ENCODE data around the gene ZAR1. TPM values are rescaled to one million over a fixed set of nuclear protein-coding genes. Genes with fewer than 3 reads are reported as not detected.

Gene ZAR1
- polyA plus RNA-seq, 2 of the 4 experiments (the other 2 are of a cell fraction), result 0.05 TPM; not detected in 1

DNA sequence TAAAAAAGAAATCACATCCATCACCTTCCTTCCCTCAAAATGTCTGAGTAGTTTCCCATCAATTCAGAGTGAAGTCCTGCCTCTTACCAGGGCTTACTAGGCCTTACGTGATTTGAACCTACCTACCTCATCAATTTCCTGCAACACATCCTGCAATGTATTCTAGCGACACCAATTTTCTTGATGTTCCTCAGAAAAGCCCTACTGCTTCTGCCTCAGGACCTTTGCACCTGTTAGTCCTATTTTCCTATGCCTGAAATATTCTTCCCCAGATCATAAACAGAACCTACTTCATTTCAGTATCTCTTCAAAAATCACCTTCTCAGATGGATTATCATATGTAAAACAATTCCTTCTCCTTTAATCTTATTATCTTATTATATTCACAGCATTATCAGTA lies 52.8 kb downstream of the ZAR1 start:
- no peak overlapping the region for H3K27ac ChIP-seq
- WGBS (ENCODE audit: missing lambda C conversion rate), result 90% methylated on average over 2 of the region's 2 CpGs
- no peak for ATAC-seq
- ChIA-PET POLR2A (no interaction called here), CTCF (interaction anchor here (1.5 kb wide), 1 partner anchor 415 kb away, joined by 5 read pairs; no protein-coding TSS in a partner anchor)
- H3K4me2 ChIP-seq, result no peak overlapping the region
- TF ChIP-seq, protein P1, sequence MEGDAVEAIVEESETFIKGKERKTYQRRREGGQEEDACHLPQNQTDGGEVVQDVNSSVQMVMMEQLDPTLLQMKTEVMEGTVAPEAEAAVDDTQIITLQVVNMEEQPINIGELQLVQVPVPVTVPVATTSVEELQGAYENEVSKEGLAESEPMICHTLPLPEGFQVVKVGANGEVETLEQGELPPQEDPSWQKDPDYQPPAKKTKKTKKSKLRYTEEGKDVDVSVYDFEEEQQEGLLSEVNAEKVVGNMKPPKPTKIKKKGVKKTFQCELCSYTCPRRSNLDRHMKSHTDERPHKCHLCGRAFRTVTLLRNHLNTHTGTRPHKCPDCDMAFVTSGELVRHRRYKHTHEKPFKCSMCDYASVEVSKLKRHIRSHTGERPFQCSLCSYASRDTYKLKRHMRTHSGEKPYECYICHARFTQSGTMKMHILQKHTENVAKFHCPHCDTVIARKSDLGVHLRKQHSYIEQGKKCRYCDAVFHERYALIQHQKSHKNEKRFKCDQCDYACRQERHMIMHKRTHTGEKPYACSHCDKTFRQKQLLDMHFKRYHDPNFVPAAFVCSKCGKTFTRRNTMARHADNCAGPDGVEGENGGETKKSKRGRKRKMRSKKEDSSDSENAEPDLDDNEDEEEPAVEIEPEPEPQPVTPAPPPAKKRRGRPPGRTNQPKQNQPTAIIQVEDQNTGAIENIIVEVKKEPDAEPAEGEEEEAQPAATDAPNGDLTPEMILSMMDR (IDR thresholded peaks at IDR 0.05), result no peak
- TF ChIP-seq NR3C1 (IDR thresholded peaks at IDR 0.05), result no peak
- no peak for TF ChIP-seq HOXB5 (CRISPR knock-in tag; IDR thresholded peaks at IDR 0.05)
- no peak for TF ChIP-seq HDAC2 (IDR thresholded peaks at IDR 0.05)
- no peak for TF ChIP-seq SMC3 (IDR thresholded peaks at IDR 0.05)
- TF ChIP-seq TP53 (CRISPR knock-in tag; IDR thresholded peaks at IDR 0.05), result no peak
- no peak for TF ChIP-seq KDM5A (IDR thresholded peaks at IDR 0.05)
- no peak for DNase-seq (ENCODE audit: low read depth in 1 of 2, low spot score in 1 of 2)
- H3K9me3 ChIP-seq, result no peaks in the 10 kb centered on the region
- H3K4me3 ChIP-seq, result no peak overlapping the region
- FAIRE-seq, result no peak
- H3K4me1 ChIP-seq, result no peaks in the 10 kb centered on the region

DNA sequence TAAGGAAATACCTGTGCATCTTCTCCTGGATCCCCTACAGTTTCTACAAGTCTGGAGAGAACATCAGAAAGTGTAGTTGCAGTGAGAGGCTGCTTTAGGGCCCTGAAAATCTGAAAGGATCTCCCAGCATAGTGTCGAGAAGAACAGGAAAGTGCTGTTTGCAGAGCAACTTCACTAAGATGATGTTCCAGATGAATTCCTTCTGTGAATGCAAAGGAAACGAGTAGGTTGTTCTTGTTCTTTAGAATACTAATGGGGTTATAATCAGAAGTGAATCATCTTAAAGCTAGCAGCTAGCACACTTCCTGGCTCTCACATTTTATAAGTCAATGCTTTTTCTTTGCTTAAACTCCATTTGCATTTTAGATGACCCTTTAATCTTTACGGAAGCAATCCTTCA lies 53.7 kb downstream of the ZAR1 start:
- DNase-seq (ENCODE audit: low read depth in 1 of 2, low spot score in 1 of 2) (no peak), FAIRE-seq (no peak), ATAC-seq (no peak)
- TF ChIP-seq, protein P2, sequence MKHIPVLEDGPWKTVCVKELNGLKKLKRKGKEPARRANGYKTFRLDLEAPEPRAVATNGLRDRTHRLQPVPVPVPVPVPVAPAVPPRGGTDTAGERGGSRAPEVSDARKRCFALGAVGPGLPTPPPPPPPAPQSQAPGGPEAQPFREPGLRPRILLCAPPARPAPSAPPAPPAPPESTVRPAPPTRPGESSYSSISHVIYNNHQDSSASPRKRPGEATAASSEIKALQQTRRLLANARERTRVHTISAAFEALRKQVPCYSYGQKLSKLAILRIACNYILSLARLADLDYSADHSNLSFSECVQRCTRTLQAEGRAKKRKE (CRISPR knock-in tag; IDR thresholded peaks at IDR 0.05; ENCODE audit: low read depth), result no peak
- TF ChIP-seq NFE2L2 (conservative IDR thresholded peaks at IDR 0.05; ENCODE audit: low read length) (no peak), FOSL2 (IDR thresholded peaks at IDR 0.05) (no peak), FOSL2 (CRISPR knock-in tag; IDR thresholded peaks at IDR 0.05) (no peak), CBX2 (IDR thresholded peaks at IDR 0.05; ENCODE audit: borderline replicate concordance, low read depth) (no peak), SMC3 (IDR thresholded peaks at IDR 0.05) (no peak), ZC3H11A (IDR thresholded peaks at IDR 0.05) (no peak), CHD4 (IDR thresholded peaks at IDR 0.05; ENCODE audit: borderline replicate concordance) (no peak), KDM1A (IDR thresholded peaks at IDR 0.05; ENCODE audit: low read depth) (no peak), HEYL (CRISPR knock-in tag; IDR thresholded peaks at IDR 0.05) (no peak)
- TF ChIP-seq, protein P3, sequence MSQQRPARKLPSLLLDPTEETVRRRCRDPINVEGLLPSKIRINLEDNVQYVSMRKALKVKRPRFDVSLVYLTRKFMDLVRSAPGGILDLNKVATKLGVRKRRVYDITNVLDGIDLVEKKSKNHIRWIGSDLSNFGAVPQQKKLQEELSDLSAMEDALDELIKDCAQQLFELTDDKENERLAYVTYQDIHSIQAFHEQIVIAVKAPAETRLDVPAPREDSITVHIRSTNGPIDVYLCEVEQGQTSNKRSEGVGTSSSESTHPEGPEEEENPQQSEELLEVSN (IDR thresholded peaks at IDR 0.05; ENCODE audit: borderline replicate concordance, low read depth), result no peak
- TF ChIP-seq, protein P4, sequence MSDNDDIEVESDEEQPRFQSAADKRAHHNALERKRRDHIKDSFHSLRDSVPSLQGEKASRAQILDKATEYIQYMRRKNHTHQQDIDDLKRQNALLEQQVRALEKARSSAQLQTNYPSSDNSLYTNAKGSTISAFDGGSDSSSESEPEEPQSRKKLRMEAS (IDR thresholded peaks at IDR 0.05), result no peak
- TF ChIP-seq, protein P5, sequence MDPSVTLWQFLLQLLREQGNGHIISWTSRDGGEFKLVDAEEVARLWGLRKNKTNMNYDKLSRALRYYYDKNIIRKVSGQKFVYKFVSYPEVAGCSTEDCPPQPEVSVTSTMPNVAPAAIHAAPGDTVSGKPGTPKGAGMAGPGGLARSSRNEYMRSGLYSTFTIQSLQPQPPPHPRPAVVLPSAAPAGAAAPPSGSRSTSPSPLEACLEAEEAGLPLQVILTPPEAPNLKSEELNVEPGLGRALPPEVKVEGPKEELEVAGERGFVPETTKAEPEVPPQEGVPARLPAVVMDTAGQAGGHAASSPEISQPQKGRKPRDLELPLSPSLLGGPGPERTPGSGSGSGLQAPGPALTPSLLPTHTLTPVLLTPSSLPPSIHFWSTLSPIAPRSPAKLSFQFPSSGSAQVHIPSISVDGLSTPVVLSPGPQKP (IDR thresholded peaks at IDR 0.05; ENCODE audit: low read depth, low read length), result no peak
- 75% methylated on average over 3 of the region's 3 CpGs for WGBS (ENCODE audit: missing lambda C conversion rate)
- CTCF ChIA-PET, result no interaction called here
- Histone ChIP-seq H3K27ac (no peak overlapping the region), H3K4me1 (no peaks in the 10 kb centered on the region), H3K9me3 (no peaks in the 10 kb centered on the region), H3K4me3 (no peak overlapping the region), H3K4me2 (no peak overlapping the region)
- POLR2A ChIA-PET, result no interaction called here

Other genes with a start within 250 kb of the ZAR1 start
- 1.2 and 1.3 TPM in 2 replicates for gene TEC, start 220.4 kb upstream of the ZAR1 start, polyA plus RNA-seq (2011; rRNA removed)
- 1.4 to 1.9 TPM (median 1.6 TPM) in 3 replicates for gene TEC, start 220.4 kb upstream of the ZAR1 start, polyA plus RNA-seq (2017; fragmentation: RNase III; extraction: RNeasy Plus Mini Kit Qiagen cat#74134 plus additional on column Dnase treatment)
- gene SLAIN2, start 148.7 kb upstream of the ZAR1 start, polyA plus RNA-seq (2011; rRNA removed), result 14.4 and 25.4 TPM in 2 replicates
- 13.7 to 14.8 TPM (median 14.6 TPM) in 3 replicates for gene SLAIN2, start 148.7 kb upstream of the ZAR1 start, polyA plus RNA-seq (2017; fragmentation: RNase III; extraction: RNeasy Plus Mini Kit Qiagen cat#74134 plus additional on column Dnase treatment)
- gene SLC10A4, start 6.9 kb upstream of the ZAR1 start, polyA plus RNA-seq (2011; rRNA removed), result 7.6 and 8.6 TPM in 2 replicates
- 4.3 to 5.6 TPM (median 5.0 TPM) in 3 replicates for gene SLC10A4, start 6.9 kb upstream of the ZAR1 start, polyA plus RNA-seq (2017; fragmentation: RNase III; extraction: RNeasy Plus Mini Kit Qiagen cat#74134 plus additional on column Dnase treatment)